Stimulated activated CD8-positive, alpha-beta memory T cell treated with anti-CD3 and anti-CD28 coated beads, Interleukin-7, amount 100 ng/mL, for 4 hours (primary cell): ENCODE measurements around the gene MRGPRX3.
"Not testable (repeated sequence)": the region's sequence is repeated elsewhere in the genome, so short reads cannot be mapped to it uniquely, and the experiment has no call there.

Experiments used
- DNase-seq, 2 donors: peaks; one replicate each; pipeline ENCODE4 v3.0.0-alpha.2; 2020; ENCODE audit warnings: low read depth in 2 of 2

Gene MRGPRX3

GRCh38 chr11:18132341-18132740 lies at the start of gene MRGPRX3:
MRGPRX3 (plus strand) TSS chr11:18132571; CDS start chr11:18137203, 4,632 bp downstream.
- DNase-seq = no peak

- no peak for DNase-seq
Observed at GRCh38 chr11:18088366-18088765, 44.0 kb upstream of the MRGPRX3 start.

GRCh38 chr11:18088966-18089365 lies 43.4 kb upstream of the MRGPRX3 start:
- DNase-seq = no peak

- no peak for DNase-seq
Observed at GRCh38 chr11:18091731-18092130, 40.6 kb upstream of the MRGPRX3 start.

- DNase-seq = no peak
Observed at GRCh38 chr11:18093959-18094358, 38.4 kb upstream of the MRGPRX3 start.

- DNase-seq = no peak
Observed at GRCh38 chr11:18100926-18101656, 31.3 kb upstream of the MRGPRX3 start.

GRCh38 chr11:18105086-18105801 lies 27.1 kb upstream of the MRGPRX3 start:
- DNase-seq = no peak

GRCh38 chr11:18105802-18106574 lies 26.4 kb upstream of the MRGPRX3 start, which contains the start of gene SAAL1:
SAAL1 (minus strand) TSS chr11:18106082; CDS start chr11:18106041, 41 bp downstream.
- peak; percentile 78 to 83 for DNase-seq

- DNase-seq = no peak
Observed at GRCh38 chr11:18106688-18107087, 25.7 kb upstream of the MRGPRX3 start.

- no peak for DNase-seq
Observed at GRCh38 chr11:18108254-18108653, 24.1 kb upstream of the MRGPRX3 start.

- DNase-seq = no peak
Observed at GRCh38 chr11:18111005-18111404, 21.4 kb upstream of the MRGPRX3 start.

GRCh38 chr11:18115360-18116127 lies 16.8 kb upstream of the MRGPRX3 start:
- DNase-seq = peak; percentile 12 to 33

- not testable (repeated sequence) for DNase-seq
Observed at GRCh38 chr11:18121331-18121828, 11.0 kb upstream of the MRGPRX3 start.

- not testable (repeated sequence) for DNase-seq
Observed at GRCh38 chr11:18131115-18131514, 1.3 kb upstream of the MRGPRX3 start.

- no peak for DNase-seq
Observed at GRCh38 chr11:18135308-18135707, 2.9 kb downstream of the MRGPRX3 start.

- no peak for DNase-seq
Observed at GRCh38 chr11:18137186-18137800, 4.9 kb downstream of the MRGPRX3 start.

GRCh38 chr11:18140145-18140544 lies 7.8 kb downstream of the MRGPRX3 start:
- no peak for DNase-seq

GRCh38 chr11:18144243-18144642 lies 11.9 kb downstream of the MRGPRX3 start:
- no peak for DNase-seq

- DNase-seq = no peak
Observed at GRCh38 chr11:18145025-18145424, 12.7 kb downstream of the MRGPRX3 start.

- no peak for DNase-seq
Observed at GRCh38 chr11:18145837-18146236, 13.5 kb downstream of the MRGPRX3 start.

GRCh38 chr11:18151581-18151980 lies 19.2 kb downstream of the MRGPRX3 start:
- no peak for DNase-seq
